ENCODE results near the gene FLT3.
"Not testable (repeated sequence)": the region's sequence is repeated elsewhere in the genome, so short reads cannot be mapped to it uniquely, and the experiment has no call there.

FLT3 gene

DNA sequence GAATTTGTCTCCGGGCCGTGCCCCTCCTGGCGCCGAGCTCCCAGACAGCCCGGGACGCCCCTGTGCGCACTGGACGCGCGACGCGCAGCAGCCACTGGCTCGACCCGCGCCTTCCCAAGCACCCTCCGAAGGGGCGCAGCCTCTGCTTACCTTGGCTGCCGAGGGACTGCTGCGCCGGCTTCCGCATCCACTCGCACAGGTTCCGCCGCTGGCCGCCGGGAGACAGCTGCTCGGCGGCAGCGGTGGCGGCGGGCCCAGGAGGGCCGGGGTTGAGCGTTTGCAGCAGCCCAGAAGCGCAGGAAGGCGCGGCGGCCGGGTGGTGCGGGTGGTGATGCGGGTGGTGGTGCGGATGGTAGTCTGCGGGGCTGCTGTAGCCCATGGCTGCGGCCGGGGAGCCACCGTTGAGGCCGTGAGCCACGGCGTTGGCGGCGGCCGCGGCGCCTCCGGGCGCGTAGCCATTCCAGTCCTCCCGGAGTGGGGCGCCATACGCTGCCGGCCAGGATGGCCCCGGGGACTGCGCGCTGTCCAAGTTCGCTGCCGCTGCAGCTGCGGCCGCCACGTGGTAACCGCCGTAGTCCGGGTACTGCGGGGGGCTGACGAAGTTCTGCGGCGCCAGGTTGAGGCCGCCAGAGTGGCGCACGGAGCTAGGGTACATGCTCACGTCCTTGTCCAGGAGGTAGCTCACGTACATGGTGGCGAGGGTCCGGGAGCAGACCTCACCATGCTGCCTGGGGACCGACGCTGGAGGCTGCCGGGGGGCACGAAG lies 131.9 kb downstream of the FLT3 start:
- H3K27ac ChIP-seq: no peak overlapping the region
- no peaks in the 10 kb centered on the region for H3K9me3 ChIP-seq (ENCODE audit: low read depth, low read length)
- H3K4me3 ChIP-seq: peak overlapping the region; percentile 53
- no peak for DNase-seq (ENCODE audit: low read depth, low spot score)
- no peak overlapping the region for H3K9ac ChIP-seq (ENCODE audit: insufficient read length)
- no peak for TF ChIP-seq POLR2AphosphoS5 (IDR thresholded peaks at IDR 0.05; ENCODE audit: borderline replicate concordance, low read depth, low read length)
- TF ChIP-seq EZH2 (IDR thresholded peaks at IDR 0.05): peak; percentile 75
- no peaks in the 10 kb centered on the region for H3K36me3 ChIP-seq (ENCODE audit: insufficient read depth, low read length)

DNA sequence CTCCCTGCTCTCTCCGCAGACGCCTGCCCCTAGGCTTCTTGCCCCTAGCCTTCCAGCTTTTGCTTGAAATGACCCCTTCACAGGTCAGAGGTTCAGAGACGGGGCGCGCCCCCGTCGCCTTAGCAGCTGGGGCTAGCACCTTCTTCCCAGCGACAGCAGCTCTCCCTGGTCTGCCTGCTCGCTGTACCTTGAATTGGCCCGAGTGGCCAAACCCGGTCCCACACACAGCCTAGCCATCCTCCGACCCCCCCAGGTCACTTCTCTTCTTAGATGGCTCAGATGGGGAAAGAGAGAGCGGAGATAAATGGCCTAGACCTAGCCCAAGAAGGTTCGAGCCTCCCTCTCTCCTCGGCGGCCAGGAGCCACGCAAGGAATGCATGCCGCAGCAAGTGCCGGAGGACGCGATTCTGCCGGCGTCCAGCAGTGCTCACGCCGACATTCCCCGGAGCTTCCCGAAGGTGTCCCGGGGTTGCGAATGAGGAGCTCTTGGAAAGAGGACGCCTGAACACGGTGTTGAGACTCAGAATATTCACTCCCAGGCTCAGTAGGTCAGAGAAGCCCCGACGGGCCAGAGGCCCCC lies 132.6 kb downstream of the FLT3 start:
- no peak for DNase-seq (ENCODE audit: low read depth, low spot score)
- peak overlapping the region; percentile 53; the same call in 1 of the 2 replicates for H3K4me3 ChIP-seq
- H3K27ac ChIP-seq: no peak overlapping the region
- H3K9ac ChIP-seq (ENCODE audit: insufficient read length): no peak overlapping the region
- no peak for TF ChIP-seq FOXP2 (optimal IDR thresholded peaks at IDR 0.05; ENCODE audit: control extremely low read depth, extremely low read length, insufficient read depth)
- TF ChIP-seq POLR2AphosphoS5 (IDR thresholded peaks at IDR 0.05; ENCODE audit: borderline replicate concordance, low read depth, low read length): no peak
- no peak for TF ChIP-seq EZH2 (IDR thresholded peaks at IDR 0.05)
- no peaks in the 10 kb centered on the region for H3K36me3 ChIP-seq (ENCODE audit: insufficient read depth, low read length)
- H3K9me3 ChIP-seq (ENCODE audit: low read depth, low read length): no peaks in the 10 kb centered on the region

DNA sequence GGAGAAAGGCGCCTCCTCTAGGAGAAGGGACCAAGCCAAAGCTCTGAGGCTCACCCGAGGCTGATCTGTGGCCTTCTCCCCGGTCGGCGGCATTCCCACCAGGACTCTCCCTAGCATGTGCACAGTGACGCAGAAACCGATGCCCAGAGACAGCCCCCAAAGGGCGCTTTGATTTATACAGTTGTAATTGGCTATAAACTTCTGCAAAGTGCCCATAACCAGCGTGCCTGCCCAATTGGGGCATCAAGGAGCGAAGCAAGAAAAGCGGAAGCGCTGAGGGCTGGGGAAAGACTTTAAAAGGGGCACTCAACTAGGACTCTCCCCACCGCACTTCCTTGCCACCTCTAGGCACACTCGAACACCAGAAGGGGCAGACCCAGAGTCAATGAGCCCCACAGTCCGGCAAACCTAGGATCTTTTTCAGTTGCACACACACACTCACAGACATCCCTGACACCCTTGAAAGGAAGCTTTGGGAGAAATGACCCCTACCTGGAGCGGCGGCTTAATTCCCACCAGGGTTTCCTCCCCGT lies 133.1 kb downstream of the FLT3 start:
- H3K27ac ChIP-seq: no peak overlapping the region
- no peak for TF ChIP-seq FOXP2 (optimal IDR thresholded peaks at IDR 0.05; ENCODE audit: control extremely low read depth, extremely low read length, insufficient read depth)
- no peak for DNase-seq (ENCODE audit: low read depth, low spot score)
- H3K9ac ChIP-seq (ENCODE audit: insufficient read length): no peak overlapping the region
- no peaks in the 10 kb centered on the region for H3K9me3 ChIP-seq (ENCODE audit: low read depth, low read length)
- H3K36me3 ChIP-seq (ENCODE audit: insufficient read depth, low read length): no peaks in the 10 kb centered on the region
- H3K4me3 ChIP-seq: no peak overlapping the region

DNA sequence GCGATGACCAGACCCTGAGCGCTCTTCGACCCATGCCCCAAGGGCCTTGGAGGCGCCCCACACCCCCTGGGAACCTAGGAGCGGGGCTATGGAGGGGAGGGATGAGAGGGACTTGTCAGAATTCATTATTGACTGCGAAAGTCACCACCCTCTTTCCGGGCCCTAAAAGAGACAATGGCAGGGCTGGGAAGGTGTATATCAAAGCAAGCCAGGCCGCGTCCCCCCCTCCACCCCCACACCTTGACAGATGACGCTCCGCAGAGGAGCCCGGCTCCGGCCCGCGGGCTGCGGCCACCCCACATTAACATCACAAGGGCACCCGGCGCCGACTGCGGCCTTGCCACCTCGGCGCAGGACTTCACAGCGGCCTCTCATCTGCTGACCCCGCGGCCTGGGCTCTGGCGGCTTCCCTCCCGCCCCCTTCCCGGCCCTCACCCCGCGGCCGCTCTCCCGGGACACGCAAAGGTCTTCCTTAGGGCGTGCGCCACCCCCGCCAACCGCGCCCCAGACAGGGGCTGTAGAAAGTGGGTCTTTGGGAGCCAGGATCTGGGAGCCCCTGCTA lies 133.7 kb downstream of the FLT3 start:
- no peak for TF ChIP-seq EZH2 (IDR thresholded peaks at IDR 0.05)
- no peak for TF ChIP-seq POLR2AphosphoS5 (IDR thresholded peaks at IDR 0.05; ENCODE audit: borderline replicate concordance, low read depth, low read length)
- TF ChIP-seq FOXP2 (optimal IDR thresholded peaks at IDR 0.05; ENCODE audit: control extremely low read depth, extremely low read length, insufficient read depth): no peak
- H3K9ac ChIP-seq (ENCODE audit: insufficient read length): no peak overlapping the region
- no peak for DNase-seq (ENCODE audit: low read depth, low spot score)
- H3K27ac ChIP-seq: no peak overlapping the region
- H3K4me3 ChIP-seq: no peak overlapping the region
- no peaks in the 10 kb centered on the region for H3K36me3 ChIP-seq (ENCODE audit: insufficient read depth, low read length)
- H3K9me3 ChIP-seq (ENCODE audit: low read depth, low read length): no peaks in the 10 kb centered on the region

DNA sequence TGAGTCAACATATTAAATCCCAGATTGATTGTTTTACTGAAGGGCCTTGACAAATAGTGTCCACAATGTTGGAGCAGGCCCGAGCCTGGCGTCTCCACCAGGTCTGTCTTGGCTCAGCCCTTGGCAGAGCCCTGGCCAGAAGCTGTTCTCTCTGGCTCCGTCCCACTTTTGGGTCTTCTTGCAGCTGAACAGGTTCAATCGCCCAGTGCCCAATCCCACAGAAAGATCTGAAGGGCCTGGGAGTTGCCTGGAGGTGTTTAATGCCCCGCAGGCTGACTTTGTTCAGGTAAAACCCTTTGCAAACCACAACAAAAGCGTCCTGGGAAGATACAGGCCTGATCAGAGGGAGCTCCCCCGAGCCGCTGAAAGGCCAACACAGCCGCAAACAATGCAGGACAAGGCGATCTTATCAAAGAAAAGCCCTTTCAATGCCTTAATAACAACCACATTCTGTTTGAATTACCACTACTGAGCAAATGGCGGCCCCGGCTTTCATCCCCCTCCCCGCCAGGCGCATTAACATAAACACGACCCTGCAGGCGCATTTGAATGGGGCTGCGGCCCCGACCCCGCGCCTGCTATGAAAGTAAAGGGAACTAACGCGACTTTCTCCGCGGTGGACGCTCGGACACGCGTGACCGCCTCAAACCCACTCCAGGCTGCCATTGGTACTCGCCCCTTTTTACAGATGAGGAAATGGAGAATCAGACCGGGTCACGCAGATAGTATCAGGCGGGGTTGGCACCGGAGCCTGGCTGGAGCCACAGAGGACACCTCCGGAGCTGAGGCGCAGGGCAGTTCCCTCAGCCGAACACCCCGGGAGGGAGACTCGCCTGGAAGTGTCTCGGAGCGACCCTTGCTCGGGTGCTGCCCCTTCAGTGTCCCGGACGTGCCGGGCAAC lies 134.4 kb downstream of the FLT3 start:
- Histone ChIP-seq H3K9me3 (ENCODE audit: low read depth, low read length) (no peaks in the 10 kb centered on the region), H3K36me3 (ENCODE audit: insufficient read depth, low read length) (no peaks in the 10 kb centered on the region), H3K4me3 (no peak overlapping the region), H3K9ac (ENCODE audit: insufficient read length) (no peak overlapping the region), H3K27ac (no peak overlapping the region)
- DNase-seq (ENCODE audit: low read depth, low spot score): no peak
- TF ChIP-seq FOXP2 (optimal IDR thresholded peaks at IDR 0.05; ENCODE audit: control extremely low read depth, extremely low read length, insufficient read depth) (no peak), POLR2AphosphoS5 (IDR thresholded peaks at IDR 0.05; ENCODE audit: borderline replicate concordance, low read depth, low read length) (no peak)

DNA sequence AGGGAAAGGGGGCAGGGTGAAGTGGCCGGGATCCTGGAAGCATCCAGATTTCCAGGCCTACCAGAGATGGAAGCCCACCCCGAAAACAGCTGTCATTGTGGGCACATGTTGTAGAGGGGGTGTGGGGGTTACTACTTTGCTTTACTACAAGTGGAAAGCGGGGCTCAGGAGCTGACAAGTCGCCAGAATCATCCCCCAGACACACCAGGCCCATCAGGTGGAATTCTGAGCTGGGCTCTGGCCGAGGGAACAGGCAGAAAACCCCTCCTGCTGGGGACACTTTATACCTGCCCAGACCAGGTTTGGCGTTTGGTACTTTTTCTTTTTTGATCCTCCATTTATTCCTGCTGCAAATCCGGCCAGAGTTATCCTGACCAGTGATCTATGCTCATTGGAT lies 135.0 kb downstream of the FLT3 start:
- DNase-seq (ENCODE audit: low read depth, low spot score): no peak
- Histone ChIP-seq H3K9ac (ENCODE audit: insufficient read length) (no peak overlapping the region), H3K27ac (no peak overlapping the region), H3K9me3 (ENCODE audit: low read depth, low read length) (no peaks in the 10 kb centered on the region), H3K4me3 (no peak overlapping the region), H3K36me3 (ENCODE audit: insufficient read depth, low read length) (no peaks in the 10 kb centered on the region)
- TF ChIP-seq EZH2 (IDR thresholded peaks at IDR 0.05): no peak
- no peak for TF ChIP-seq POLR2AphosphoS5 (IDR thresholded peaks at IDR 0.05; ENCODE audit: borderline replicate concordance, low read depth, low read length)
- TF ChIP-seq FOXP2 (optimal IDR thresholded peaks at IDR 0.05; ENCODE audit: control extremely low read depth, extremely low read length, insufficient read depth): no peak

DNA sequence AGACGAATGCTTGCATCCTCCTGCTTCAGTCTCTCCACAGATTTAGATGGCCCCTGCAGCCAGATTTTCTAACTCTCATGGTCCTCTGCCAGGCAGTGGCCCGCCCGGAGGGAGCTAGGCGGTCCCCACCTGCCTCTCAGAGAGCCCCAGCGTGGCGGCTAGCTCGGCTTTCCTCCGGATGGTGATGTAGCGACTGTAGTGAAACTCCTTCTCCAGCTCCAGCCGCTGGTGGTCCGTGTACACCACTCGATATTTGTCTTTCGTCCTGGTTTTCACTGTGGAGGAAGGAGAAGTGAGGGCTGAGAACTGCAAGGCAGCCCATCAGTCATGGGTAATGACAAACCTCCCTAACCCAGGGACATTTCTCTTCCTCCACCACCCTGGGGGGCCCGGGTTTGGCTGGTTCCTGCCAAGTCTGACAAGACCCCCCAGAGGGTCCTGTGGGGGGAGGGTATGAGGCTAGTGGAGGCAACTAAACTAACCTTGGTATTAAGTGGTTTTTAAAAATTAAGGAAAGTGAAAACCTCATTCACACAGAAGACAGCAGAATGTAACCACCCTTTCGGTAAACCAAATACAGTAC lies 135.5 kb downstream of the FLT3 start:
- Histone ChIP-seq H3K36me3 (ENCODE audit: insufficient read depth, low read length) (no peaks in the 10 kb centered on the region), H3K4me3 (no peak overlapping the region), H3K27ac (no peak overlapping the region), H3K9ac (ENCODE audit: insufficient read length) (no peak overlapping the region), H3K9me3 (ENCODE audit: low read depth, low read length) (no peaks in the 10 kb centered on the region)
- TF ChIP-seq POLR2AphosphoS5 (IDR thresholded peaks at IDR 0.05; ENCODE audit: borderline replicate concordance, low read depth, low read length) (no peak), FOXP2 (optimal IDR thresholded peaks at IDR 0.05; ENCODE audit: control extremely low read depth, extremely low read length, insufficient read depth) (no peak), EZH2 (IDR thresholded peaks at IDR 0.05) (no peak)
- DNase-seq (ENCODE audit: low read depth, low spot score): no peak

DNA sequence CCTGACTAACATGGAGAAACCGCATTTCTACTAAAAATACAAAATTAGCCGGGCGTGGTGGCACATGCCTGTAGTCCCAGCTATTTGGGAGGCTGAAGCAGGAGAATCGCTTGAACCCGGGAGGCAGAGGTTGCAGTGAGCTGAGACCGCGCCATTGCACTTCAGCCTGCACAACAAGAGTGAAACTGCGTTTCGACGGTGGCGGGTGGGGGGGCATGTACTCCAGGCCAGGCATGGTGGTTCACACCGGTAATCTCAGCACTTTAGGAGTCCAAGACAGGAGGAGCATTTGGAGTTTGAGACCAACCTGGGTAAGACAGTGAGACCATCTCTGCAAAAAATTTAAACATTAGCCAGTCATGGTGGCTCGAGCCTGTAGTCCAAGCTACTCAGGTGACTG lies 136.2 kb downstream of the FLT3 start:
- H3K9me3 ChIP-seq (ENCODE audit: low read depth, low read length); H3K4me3 ChIP-seq; H3K9ac ChIP-seq (ENCODE audit: insufficient read length); H3K27ac ChIP-seq; DNase-seq (ENCODE audit: low read depth, low spot score); H3K36me3 ChIP-seq (ENCODE audit: insufficient read depth, low read length): not testable (repeated sequence)

Measured in SK-N-MC (cell line).